ENCODE results near the gene HEXA.

Gene HEXA

GRCh38 chr15:72368899-72369298 is 6.9 kb downstream of the HEXA start:
- DNase-seq (ENCODE audit: low spot score in 2 of 2) (no peak), ATAC-seq (replicated peaks; ENCODE audit: extremely low read depth, poor library complexity, severe bottlenecking) (no peak)
- Mint-ChIP-seq H3K36me3 (ENCODE audit: insufficient read depth) (peaks cover 26% of the 10 kb centered on the region), H3K4me3 (no peak overlapping the region), H3K27ac (ENCODE audit: low read depth) (no peak overlapping the region), H3K27me3 (no peaks in the 10 kb centered on the region), H3K4me1 (peaks cover 40% of the 10 kb centered on the region), H3K9me3 (no peaks in the 10 kb centered on the region)

DNA sequence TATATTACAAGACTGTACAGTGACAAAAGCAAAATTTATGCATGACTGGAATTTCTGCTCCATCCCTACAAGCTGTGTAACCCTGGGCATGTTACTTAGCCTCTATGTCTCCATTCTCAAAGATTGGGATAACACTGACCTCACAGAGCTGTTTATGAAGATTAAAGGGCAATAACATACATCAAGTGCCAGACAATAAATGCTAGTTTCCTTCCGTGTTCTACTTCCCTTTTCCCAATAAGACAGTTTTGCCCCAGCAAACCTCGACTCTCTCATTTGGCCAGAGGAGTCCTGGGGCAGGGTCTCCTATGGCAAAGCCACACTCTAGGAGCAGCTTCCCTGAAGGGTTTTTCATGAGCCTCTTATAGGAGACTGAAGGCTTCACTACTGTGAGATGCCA is 7.5 kb downstream of the HEXA start:
- Mint-ChIP-seq H3K27ac (ENCODE audit: low read depth) (no peak overlapping the region), H3K4me1 (peaks cover 40% of the 10 kb centered on the region)

GRCh38 chr15:72365844-72366243 is 10.0 kb downstream of the HEXA start:
- Mint-ChIP-seq H3K36me3 (ENCODE audit: insufficient read depth) (peaks cover 19% of the 10 kb centered on the region), H3K27me3 (no peaks in the 10 kb centered on the region), H3K27ac (ENCODE audit: low read depth) (peak overlapping the region; percentile 71), H3K9me3 (no peaks in the 10 kb centered on the region), H3K4me3 (no peak overlapping the region), H3K4me1 (peaks cover 40% of the 10 kb centered on the region)
- peak in 1 of 2 donors; percentile 12 for DNase-seq (ENCODE audit: low spot score in 2 of 2)
- ATAC-seq (replicated peaks; ENCODE audit: extremely low read depth, poor library complexity, severe bottlenecking): peak; percentile 89

More for the DNA sequence above, 7.5 kb downstream of the HEXA start:
- H3K4me3 Mint-ChIP-seq: no peak overlapping the region
- peaks cover 26% of the 10 kb centered on the region for H3K36me3 Mint-ChIP-seq (ENCODE audit: insufficient read depth)
- DNase-seq (ENCODE audit: low spot score in 2 of 2): no peak
- no peaks in the 10 kb centered on the region for H3K9me3 Mint-ChIP-seq
- no peak for ATAC-seq (replicated peaks; ENCODE audit: extremely low read depth, poor library complexity, severe bottlenecking)
- no peaks in the 10 kb centered on the region for H3K27me3 Mint-ChIP-seq

DNA sequence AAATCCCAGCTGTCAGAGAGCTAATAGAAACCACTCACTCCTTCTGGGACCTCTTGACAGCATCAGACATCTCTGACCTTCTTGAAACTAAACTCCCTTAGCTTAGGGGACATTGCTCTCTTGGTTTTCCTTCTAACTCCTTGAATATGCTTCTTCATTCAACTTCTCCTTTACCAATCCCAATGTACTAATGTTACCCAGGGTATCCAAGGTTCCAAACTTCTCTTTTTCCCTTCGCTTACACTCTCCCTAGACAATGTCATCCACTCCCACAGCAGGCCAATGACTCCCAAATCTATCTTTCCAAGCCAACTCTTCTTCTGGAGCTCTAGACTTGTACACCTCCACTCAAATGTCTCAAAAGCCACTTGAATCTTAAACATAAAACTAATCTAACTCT is 14.6 kb downstream of the HEXA start:
- DNase-seq (ENCODE audit: low spot score in 2 of 2) (no peak), ATAC-seq (replicated peaks; ENCODE audit: extremely low read depth, poor library complexity, severe bottlenecking) (no peak)
- H3K4me1 Mint-ChIP-seq: peaks cover 25% of the 10 kb centered on the region

GRCh38 chr15:72358650-72359171 is 17.1 kb downstream of the HEXA start:
- H3K36me3 Mint-ChIP-seq (ENCODE audit: insufficient read depth): peaks cover 14% of the 10 kb centered on the region
- H3K27me3 Mint-ChIP-seq: no peaks in the 10 kb centered on the region
- H3K4me3 Mint-ChIP-seq: no peak overlapping the region
- no peak overlapping the region for H3K27ac Mint-ChIP-seq (ENCODE audit: low read depth)
- ATAC-seq (replicated peaks; ENCODE audit: extremely low read depth, poor library complexity, severe bottlenecking) (peak; percentile 52), DNase-seq (ENCODE audit: low spot score in 2 of 2) (no peak)
- H3K4me1 Mint-ChIP-seq: peaks cover 15% of the 10 kb centered on the region
- no peaks in the 10 kb centered on the region for H3K9me3 Mint-ChIP-seq

More for the DNA sequence above, 14.6 kb downstream of the HEXA start:
- Mint-ChIP-seq H3K4me3 (no peak overlapping the region), H3K27ac (ENCODE audit: low read depth) (no peak overlapping the region), H3K27me3 (no peaks in the 10 kb centered on the region), H3K36me3 (ENCODE audit: insufficient read depth) (peaks cover 7% of the 10 kb centered on the region), H3K9me3 (no peaks in the 10 kb centered on the region)

GRCh38 chr15:72358121-72358520 is 17.7 kb downstream of the HEXA start:
- Mint-ChIP-seq H3K9me3 (no peaks in the 10 kb centered on the region), H3K27me3 (no peaks in the 10 kb centered on the region), H3K4me1 (peaks cover 15% of the 10 kb centered on the region), H3K36me3 (ENCODE audit: insufficient read depth) (peaks cover 20% of the 10 kb centered on the region), H3K27ac (ENCODE audit: low read depth) (no peak overlapping the region), H3K4me3 (no peak overlapping the region)
- DNase-seq (ENCODE audit: low spot score in 2 of 2) (no peak), ATAC-seq (replicated peaks; ENCODE audit: extremely low read depth, poor library complexity, severe bottlenecking) (no peak)

DNA sequence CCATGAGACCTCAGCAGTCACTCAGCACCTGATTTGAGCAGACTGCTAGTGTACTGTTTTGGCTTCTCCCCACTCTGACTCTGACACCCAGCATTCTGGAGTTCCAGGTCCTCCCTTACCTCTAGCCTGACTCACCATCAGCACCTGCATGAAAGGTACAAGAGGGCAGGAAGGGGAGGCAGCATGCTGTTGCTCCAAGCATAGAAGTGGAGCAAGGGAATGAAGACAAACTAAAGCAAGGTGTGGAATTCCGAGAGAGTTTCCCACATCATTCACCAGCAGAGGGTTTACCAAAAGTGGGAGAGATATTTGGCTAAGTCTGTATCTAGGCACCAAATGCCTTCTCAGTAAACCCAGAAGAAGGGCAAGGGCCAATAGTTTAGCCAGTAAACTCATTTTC is 21.3 kb downstream of the HEXA start:
- peaks cover 15% of the 10 kb centered on the region for H3K4me1 Mint-ChIP-seq
- H3K27ac Mint-ChIP-seq (ENCODE audit: low read depth): no peak overlapping the region
- H3K27me3 Mint-ChIP-seq: no peaks in the 10 kb centered on the region
- ATAC-seq (replicated peaks; ENCODE audit: extremely low read depth, poor library complexity, severe bottlenecking): no peak
- DNase-seq (ENCODE audit: low spot score in 2 of 2): no peak
- no peaks in the 10 kb centered on the region for H3K9me3 Mint-ChIP-seq
- peaks cover 43% of the 10 kb centered on the region for H3K36me3 Mint-ChIP-seq (ENCODE audit: insufficient read depth)
- no peak overlapping the region for H3K4me3 Mint-ChIP-seq

- H3K9me3 Mint-ChIP-seq: no peaks in the 10 kb centered on the region
- peaks cover 5% of the 10 kb centered on the region for H3K4me1 Mint-ChIP-seq
- DNase-seq (ENCODE audit: low spot score in 2 of 2) (no peak), ATAC-seq (replicated peaks; ENCODE audit: extremely low read depth, poor library complexity, severe bottlenecking) (no peak)
- no peaks in the 10 kb centered on the region for H3K27me3 Mint-ChIP-seq
- H3K36me3 Mint-ChIP-seq (ENCODE audit: insufficient read depth): peaks cover 53% of the 10 kb centered on the region
- no peak overlapping the region for H3K4me3 Mint-ChIP-seq
- no peak overlapping the region for H3K27ac Mint-ChIP-seq (ENCODE audit: low read depth)
These were observed 22.5 kb downstream of the HEXA start for GRCh38 chr15:72353266-72353665.

- peaks cover 32% of the 10 kb centered on the region for H3K36me3 Mint-ChIP-seq (ENCODE audit: insufficient read depth)
These were observed 30.0 kb downstream of the HEXA start for GRCh38 chr15:72345806-72346205.

GRCh38 chr15:72345280-72345679 is 30.5 kb downstream of the HEXA start:
- H3K27ac Mint-ChIP-seq (ENCODE audit: low read depth): peak overlapping the region; percentile 34
- no peak for DNase-seq (ENCODE audit: low spot score in 2 of 2)
- H3K36me3 Mint-ChIP-seq (ENCODE audit: insufficient read depth): peaks cover 30% of the 10 kb centered on the region
- H3K9me3 Mint-ChIP-seq: no peaks in the 10 kb centered on the region
- no peak for ATAC-seq (replicated peaks; ENCODE audit: extremely low read depth, poor library complexity, severe bottlenecking)
- H3K27me3 Mint-ChIP-seq: no peaks in the 10 kb centered on the region
- no peak overlapping the region for H3K4me3 Mint-ChIP-seq
- no peaks in the 10 kb centered on the region for H3K4me1 Mint-ChIP-seq

More at GRCh38 chr15:72345806-72346205, 30.0 kb downstream of the HEXA start:
- ATAC-seq (replicated peaks; ENCODE audit: extremely low read depth, poor library complexity, severe bottlenecking) (no peak), DNase-seq (ENCODE audit: low spot score in 2 of 2) (no peak)
- H3K27ac Mint-ChIP-seq (ENCODE audit: low read depth): no peak overlapping the region
- H3K9me3 Mint-ChIP-seq: no peaks in the 10 kb centered on the region
- no peaks in the 10 kb centered on the region for H3K4me1 Mint-ChIP-seq
- H3K4me3 Mint-ChIP-seq: no peak overlapping the region
- no peaks in the 10 kb centered on the region for H3K27me3 Mint-ChIP-seq

GRCh38 chr15:72344602-72345001 is 31.2 kb downstream of the HEXA start:
- Mint-ChIP-seq H3K9me3 (no peaks in the 10 kb centered on the region), H3K36me3 (ENCODE audit: insufficient read depth) (peaks cover 28% of the 10 kb centered on the region), H3K27ac (ENCODE audit: low read depth) (no peak overlapping the region), H3K27me3 (no peaks in the 10 kb centered on the region), H3K4me3 (no peak overlapping the region), H3K4me1 (no peaks in the 10 kb centered on the region)
- ATAC-seq (replicated peaks; ENCODE audit: extremely low read depth, poor library complexity, severe bottlenecking): no peak
- no peak for DNase-seq (ENCODE audit: low spot score in 2 of 2)

DNA sequence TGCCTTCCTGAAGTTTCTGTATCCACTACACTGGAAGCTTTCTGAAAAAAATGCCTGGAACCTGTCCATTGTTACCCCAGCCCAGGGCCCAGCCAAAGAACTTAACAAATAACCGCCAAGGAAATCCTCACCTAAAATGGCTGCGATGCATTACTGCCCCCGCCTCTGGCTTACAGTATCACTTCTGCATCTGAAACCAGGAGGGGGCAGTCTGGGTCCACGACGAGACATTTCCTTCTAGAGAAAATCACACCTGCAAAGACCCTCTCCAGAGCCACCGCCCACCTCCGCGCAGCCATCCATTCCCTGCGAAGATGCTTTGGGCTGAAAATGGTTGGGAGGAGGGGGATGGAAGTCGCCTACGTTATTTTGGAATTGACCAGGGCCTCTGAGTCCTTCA is 33.4 kb downstream of the HEXA start:
- H3K27ac Mint-ChIP-seq (ENCODE audit: low read depth): no peak overlapping the region
- no peaks in the 10 kb centered on the region for H3K27me3 Mint-ChIP-seq
- H3K36me3 Mint-ChIP-seq (ENCODE audit: insufficient read depth): peaks cover 18% of the 10 kb centered on the region
- ATAC-seq (replicated peaks; ENCODE audit: extremely low read depth, poor library complexity, severe bottlenecking): no peak
- H3K4me3 Mint-ChIP-seq: no peak overlapping the region
- no peak for DNase-seq (ENCODE audit: low spot score in 2 of 2)
- H3K4me1 Mint-ChIP-seq: no peaks in the 10 kb centered on the region
- H3K9me3 Mint-ChIP-seq: no peaks in the 10 kb centered on the region

DNA sequence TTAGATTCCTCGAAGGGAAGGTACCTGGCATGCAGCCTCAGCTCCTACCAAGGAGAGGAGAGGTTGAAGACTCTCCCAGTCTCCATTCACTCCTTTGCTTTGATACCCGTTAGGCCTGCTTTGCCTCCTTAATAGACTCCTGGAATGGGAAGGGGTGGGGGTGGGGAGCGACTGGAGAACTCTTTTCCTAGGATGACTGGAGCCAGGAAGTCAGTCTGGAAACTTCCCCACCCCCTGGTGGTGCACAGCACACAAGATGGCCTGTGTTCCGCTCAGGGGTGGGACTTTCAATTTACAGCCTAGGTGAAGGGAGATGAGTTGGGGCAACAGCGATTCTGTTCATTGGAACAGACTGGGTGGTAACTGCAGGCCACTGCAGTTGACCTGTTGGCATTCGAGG is 34.5 kb downstream of the HEXA start:
- Mint-ChIP-seq H3K4me1 (no peaks in the 10 kb centered on the region), H3K27ac (ENCODE audit: low read depth) (peak overlapping the region; percentile 68), H3K27me3 (no peaks in the 10 kb centered on the region), H3K9me3 (no peaks in the 10 kb centered on the region), H3K4me3 (no peak overlapping the region), H3K36me3 (ENCODE audit: insufficient read depth) (peaks cover 13% of the 10 kb centered on the region)
- DNase-seq (ENCODE audit: low spot score in 2 of 2) (no peak), ATAC-seq (replicated peaks; ENCODE audit: extremely low read depth, poor library complexity, severe bottlenecking) (no peak)

DNA sequence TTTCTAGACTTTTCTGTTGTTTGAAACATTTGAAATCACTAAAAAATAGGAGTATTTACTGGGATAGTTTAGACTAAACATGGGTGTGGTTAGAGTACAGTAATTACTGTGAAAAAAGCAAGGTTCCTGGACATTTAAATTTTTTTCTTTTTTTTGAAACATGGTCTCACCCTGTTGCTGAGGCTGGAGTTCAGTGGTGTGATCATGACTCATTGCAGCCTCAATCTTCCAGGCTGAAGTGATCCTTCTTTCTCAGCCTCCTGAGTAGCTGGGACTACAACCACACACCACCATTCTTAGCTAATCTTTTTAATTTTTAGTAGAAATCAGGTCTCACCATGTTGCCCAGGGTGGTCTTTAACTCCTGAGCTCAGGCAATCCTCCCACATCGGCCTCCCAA is 35.4 kb downstream of the HEXA start:
- Mint-ChIP-seq H3K27me3 (no peaks in the 10 kb centered on the region), H3K4me1 (no peaks in the 10 kb centered on the region), H3K9me3 (no peaks in the 10 kb centered on the region), H3K36me3 (ENCODE audit: insufficient read depth) (peaks cover 10% of the 10 kb centered on the region), H3K4me3 (no peak overlapping the region), H3K27ac (ENCODE audit: low read depth) (no peak overlapping the region)
- DNase-seq (ENCODE audit: low spot score in 2 of 2) (no peak), ATAC-seq (replicated peaks; ENCODE audit: extremely low read depth, poor library complexity, severe bottlenecking) (no peak)
